Brain pericyte (primary cell): ENCODE measurements around the gene FOXP1.

Source experiments
- DNase-seq: peaks from one replicate; pipeline ENCODE4 v3.0.0-alpha.2; 2012; ENCODE audit warnings: low read depth, low spot score

Gene FOXP1

DNA sequence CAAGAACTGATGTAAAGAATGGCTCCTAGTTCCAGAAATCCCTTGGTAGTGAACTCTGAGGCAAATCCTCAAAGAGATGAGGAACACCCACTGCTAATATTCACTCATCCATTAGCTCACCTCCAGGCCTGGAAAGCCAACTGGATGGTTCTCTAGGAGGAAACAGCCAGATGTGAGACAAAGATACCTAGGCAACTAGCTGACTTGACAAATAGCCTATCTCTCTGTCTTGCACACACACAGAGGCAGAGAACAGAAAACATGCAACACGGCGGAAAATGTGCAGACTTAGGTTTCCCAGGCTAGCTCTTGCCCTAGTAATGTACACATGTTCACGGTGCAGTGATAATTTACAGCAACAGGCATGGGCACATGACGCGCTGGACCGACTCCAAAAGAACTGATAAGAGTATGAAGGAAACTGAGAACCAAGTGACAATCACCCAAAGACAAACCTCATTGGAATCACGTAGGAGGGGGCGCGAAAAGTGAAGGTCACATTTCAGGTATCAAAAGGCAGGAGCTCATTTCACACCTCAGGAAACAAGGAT lies 318.1 kb downstream of the FOXP1 start:
- no peak for DNase-seq

DNA sequence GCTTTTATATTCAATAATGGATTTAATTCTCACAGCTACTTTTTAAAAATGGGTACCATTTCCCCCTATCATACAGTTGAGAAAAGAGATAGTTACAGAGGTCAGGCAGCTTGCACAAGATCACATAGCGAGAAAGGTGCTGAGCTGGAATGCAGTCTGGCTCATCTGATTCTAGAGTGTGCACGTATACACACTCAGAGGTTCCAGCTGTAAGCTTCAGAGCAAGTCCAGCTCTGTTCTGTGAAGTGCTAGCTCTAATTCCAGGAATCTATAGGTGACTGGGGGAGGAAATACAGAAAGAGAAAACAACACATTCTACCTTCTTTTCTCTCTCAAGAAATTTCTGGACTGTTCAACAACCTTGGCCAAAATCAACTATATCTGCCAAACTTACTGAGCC lies 318.7 kb downstream of the FOXP1 start:
- DNase-seq = no peak

DNA sequence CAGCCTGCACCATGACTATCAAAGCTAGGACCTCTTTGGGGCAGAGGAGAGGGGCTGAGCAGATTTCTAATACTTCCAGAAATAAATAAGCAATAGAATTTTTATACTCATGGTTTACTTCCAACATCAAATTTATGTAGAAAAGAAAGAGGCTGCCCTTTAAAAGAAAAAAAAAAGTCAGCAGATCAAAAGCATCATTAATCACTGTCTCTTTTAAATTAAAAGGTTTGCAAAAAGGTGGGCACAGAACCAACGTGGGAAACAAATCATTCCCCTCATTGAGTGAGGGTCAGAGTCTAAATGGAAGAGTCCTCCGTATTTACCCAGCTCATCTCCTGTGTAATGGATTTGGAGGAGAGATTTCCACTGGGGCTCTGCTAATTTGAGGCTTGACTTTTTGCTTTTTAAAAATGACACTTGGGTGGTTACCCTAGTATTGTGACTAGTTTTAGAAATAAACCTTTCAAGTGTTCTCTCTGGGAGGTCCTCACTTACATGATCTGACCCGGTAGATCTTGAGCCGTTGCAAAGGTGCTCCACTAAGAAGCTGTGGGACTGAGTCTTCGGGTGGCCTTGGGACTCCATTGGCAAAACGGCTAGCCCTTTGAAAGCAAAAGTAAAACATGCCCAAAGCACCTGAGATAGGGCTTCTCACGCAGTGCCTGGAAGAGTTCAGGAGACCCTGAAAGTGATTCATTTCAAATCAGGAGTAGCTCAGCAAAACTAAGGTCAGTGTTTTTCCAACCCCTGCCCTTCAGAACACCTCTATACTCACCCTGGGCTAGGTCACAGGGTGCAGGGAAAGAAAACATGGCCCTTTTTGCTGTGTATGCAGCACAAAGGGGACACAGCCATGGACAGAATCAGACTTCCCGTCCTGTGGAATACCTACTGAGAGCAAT lies 320.9 kb downstream of the FOXP1 start:
- no peak for DNase-seq

DNA sequence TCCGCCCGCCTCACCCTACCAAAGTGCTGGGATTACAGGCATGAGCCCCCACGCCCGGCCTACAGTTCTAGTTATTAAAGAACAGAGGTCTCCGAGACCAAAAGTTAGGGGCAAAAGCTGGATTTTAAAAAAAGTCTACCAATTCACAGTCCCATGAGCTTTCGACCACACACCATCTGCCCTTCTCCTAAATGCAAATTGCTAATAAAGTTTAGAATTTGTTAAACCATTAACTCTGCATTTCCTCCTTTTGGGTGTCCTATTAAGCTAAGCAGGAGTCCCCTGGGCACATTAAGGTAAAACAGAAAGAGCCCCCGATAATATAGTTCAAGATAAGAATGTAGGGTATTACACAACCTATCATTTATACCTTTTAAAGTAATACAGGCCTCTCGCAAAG lies 322.7 kb downstream of the FOXP1 start:
- DNase-seq = no peak

DNA sequence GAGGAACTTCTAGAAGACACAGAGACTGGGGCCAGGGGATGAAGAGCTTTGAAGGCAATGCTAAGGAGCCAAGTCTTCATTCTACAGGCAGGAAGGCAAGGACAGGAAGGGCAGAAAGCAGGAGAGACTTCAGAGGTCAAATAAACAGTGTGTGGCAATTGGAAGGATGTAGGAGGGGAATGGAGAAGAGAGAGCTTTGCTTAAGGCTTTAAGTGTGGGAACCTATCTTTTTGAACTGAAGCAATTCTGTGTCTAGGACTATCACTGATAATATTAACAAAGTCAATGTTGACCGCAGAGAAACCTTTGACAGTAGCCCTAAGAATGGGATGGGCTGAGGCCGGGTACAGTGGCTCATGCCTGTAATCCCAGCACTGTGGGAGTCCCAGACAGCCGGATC lies 325.0 kb downstream of the FOXP1 start:
- no peak for DNase-seq

DNA sequence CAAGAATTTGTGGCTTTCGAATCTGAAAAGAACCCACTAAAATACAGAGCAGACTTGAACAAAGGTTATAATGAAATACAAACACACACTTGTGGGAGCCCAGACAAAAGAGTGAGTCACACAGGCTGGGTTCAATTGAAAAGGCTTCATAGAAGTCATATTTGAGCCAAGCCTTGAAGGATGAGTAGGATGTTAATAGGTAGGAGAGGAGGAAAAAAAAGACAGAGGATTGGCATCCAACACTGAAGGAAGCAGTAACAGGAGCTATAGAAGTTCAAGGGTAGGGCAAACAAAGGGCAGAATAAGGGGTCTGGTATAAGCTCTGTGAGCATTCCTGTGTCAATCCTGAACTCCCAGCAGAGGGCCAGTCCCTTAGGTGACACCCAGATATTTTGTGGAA lies 325.4 kb downstream of the FOXP1 start:
- no peak for DNase-seq

DNA sequence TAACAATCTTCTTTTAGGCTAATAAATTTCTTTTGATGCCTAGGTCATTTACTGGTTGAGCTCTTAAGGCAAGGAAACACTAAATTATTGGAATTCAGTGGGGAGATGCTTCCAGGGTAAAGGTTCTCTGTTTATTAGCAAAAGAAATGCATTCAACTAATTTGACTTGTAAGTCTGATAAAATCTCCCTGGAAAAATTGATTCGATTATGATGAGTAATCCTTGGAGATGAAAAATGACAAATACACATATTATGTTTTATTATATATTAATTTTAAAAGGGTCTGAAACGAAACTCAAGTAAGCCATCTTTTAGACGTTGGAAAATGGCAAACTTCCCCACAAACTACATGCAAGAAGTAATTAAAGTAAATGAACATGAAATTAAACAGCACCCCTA lies 328.0 kb downstream of the FOXP1 start:
- no peak for DNase-seq

DNA sequence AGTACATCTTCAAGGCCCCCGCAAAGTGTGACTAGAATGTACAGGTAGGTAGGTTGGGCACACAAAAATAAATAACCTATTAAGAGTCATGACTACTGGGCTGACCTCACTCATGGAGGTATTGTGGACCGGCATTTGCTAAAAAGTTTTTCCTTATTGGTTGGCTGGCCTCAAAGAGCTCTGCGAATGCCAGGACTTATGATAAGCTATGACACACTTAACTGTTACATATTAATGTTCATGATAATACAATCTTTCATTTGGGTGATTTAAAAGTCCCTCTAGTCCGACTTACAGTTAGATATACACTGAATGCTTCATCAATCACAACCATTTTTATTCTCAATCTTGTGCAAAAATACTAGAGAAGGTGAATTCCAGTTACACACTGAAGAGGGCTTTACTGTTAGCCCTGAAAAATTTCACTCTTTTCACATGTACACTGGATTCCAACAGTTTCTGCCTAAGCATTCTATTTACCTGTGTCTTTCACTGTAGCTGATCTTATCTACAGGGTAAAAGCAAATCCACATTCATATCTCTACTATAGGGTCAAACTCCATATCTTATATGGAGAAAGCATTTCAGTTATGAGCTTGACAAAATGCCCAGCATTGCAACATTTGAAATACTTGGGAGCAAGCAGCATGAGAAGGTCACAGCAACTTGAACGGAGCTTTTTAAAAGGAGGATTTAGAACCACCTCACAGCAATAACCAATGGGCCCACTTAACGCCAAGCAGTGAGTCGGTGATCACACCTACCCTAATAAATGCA lies 329.1 kb downstream of the FOXP1 start:
- DNase-seq = no peak

DNA sequence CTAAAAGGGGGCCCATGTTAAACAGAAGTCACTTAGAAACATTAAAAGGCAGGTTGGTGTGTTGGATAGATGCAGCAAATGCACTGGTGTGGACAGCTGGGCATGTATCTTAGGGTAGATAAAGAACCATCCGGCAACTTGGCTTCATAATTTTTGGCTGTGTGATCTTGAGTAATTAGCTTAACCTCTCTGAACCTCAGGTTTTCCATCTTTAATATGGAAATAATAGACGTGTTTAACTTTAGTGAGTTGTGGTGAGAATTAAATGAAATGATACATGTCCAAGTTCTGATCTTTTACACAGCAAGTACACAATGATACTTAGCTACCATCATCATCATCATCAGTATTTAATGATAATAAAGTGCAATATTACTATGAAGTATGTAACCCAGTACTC lies 330.4 kb downstream of the FOXP1 start:
- DNase-seq = no peak

DNA sequence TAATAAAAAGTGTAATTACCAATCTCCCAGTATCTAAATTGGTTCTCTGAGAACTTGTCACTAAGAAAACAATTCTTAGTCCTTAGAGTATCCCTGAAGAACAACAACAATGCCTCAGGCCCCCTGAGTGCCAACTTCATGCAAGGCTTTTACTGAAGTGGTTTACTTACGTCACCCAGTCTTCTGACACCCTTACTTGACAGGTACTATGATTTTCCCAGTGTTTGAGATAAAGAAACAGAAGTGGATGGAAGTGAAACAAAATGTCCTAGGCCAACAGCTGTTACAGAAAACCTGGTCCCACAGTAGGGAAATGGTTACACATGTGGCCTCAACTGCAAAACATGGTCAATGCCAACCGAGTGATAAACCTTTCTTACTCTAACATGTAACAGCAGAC lies 331.1 kb downstream of the FOXP1 start:
- DNase-seq = no peak

DNA sequence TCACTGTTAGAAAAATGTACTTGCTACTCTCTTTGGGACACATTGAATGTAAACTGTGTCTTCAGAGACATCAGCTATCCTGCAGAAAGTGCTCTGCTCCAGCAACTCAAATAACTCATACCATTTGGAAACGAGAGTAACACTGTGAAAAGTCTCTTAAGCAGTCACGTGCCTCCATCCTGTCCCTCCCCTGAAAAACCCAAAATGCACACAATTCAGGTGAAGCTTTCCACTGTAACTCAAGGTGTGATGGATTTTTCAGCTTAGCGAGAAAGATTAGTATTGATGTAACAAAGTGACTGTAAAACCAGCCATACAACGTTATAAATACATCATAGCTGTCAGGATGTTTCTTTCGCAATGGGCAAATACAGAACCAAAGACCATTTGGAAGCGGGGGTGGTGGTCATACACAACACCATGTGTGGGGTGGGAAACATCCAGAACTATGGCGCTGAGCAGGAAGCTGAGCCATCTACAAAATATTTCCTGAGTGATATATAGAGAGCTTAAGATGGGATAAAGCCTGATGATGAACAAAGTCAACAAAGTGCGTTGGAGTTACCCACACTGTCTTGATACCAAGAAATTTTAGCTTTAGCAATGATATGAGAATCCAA lies 332.3 kb downstream of the FOXP1 start:
- DNase-seq = no peak

DNA sequence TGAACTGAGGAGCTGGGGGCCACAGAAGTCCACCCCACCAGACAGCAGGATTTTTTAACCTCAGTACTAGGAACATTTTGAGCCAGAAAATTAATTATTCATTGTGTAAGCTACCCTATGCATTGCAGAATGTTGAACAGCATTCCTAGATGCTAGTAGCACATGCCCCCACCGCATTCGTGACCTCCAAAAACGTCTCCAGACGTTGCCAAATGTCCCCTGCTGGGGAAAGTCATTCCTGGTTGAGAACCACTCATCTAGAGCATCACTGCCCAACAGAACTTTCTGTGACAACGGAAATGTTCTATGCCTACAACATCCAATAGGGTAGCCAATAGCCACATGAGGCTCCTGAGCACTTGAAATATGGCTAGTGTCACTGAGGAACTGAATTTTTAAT lies 333.5 kb downstream of the FOXP1 start:
- DNase-seq = no peak

DNA sequence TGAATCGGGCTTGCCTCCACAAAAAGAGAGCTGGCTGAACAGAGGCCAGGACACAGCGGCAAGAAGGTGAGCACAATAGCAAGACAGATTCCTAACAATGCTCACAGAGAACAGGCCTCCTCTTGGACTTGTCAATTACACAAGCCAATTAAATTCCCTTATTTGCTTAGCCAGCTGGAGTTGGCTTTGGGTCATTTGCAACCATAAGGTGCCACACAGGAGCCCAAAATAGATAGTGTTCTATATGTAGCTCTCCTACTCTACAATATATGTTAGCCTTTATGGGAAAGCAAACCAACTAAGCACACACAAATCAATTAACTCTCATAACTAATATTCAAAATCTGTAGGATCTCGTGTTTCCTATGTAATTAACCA lies 335.6 kb downstream of the FOXP1 start:
- no peak for DNase-seq

DNA sequence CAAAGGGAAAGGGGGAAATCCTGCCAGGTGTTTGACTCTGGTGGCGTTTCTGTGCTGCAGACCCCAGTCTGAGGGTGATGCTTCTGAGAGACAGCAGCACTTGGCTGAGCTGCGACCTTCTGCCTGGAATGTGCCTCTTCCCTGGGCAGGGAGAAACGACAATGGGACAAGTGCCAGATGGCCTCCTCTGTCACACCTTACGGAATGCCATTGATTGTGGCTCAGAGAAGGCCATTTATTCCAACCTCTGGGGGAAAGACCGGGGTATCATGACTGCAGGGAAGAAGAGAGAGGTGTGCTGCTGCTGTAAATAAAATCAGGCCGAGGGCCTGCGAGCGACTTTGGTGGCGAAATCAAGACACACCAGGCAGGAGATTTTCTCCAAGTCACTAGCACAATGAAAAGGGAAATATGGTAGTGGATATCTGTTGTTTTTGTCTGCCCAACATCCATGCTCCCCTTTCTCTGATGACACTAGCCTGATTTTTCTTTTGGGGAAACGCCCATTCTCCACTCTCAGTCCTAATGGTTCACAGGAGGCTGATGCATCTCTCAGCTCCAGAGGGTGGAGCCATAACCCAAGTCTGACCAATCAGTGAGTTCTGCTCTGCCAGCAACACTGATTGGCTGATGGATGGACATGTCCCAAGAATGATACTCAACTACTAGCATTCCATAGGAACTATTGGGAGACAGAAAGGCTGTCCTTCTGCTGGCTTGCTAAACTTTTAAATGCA lies 336.1 kb downstream of the FOXP1 start:
- DNase-seq = no peak

DNA sequence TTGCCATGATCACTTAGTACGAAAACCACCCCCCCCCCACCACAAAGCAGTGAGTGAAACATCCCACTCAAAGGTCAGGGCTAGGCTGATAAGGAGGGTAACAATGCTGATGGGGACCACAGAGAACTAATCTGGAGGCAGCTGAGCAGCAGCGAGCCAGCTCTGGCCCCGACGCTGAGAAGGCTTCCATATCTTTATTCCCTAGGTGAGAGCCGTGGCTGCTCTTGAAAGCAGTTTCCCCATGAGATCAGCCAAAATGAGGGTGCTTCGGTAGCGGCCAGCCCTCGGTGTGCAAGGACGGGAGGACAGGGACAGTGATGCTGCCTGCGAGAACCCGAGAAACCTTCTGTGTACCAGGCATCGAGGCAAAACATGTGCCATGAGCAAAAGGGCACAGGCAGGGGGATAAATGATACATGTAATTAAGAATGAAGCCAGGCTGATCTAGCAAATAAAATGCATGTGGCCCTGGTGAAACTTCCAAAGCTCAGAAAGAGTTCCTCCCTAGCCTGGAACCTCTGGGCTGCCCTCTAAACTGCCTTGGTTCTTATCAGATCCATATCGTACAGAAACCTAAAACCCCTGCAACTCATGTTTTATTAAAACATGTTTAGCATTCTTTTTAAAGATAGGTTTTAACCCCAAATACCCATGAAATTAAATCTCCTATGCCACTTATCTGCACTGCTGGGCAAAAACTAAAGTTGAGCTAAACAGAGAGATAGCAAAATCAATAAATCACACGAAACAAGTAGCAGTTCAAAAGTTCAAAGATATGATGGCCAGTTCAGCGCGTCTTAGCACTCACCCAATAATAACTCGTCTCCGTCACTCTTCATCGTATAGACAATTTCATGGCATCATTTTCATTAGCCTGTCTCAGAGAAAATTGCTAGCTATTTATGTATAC lies 337.3 kb downstream of the FOXP1 start:
- no peak for DNase-seq

DNA sequence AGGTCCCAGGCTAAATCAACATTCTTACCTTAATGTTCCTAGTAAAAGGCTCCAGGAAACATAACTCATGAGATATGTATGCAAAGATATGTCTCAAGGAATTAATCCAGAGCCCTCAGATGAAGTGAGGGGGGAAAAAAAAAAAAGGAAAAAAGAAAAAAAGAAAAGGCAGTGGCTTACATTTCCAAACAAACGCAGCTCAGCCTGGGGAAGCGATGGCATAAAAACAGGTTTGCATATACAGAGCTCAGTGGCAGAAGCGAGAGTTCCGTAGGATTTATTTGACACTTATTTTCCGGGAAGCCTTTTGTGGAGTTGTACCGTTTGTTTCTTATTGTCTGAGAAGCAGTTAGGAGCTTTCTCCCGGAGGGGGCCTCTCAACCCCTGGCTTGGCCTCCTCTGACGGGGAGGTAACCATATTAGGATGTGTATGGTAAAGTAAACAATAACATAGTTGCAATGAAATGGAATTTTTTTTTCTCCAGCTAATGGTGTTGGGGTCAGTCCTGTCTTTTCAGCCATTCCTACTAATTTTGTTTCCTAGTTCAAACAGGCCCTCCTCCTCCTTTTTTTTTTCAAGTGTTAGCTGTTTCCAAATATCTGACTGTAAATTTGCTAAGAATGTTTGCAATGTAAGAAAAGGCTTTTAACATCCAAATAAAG lies 338.6 kb downstream of the FOXP1 start:
- no peak for DNase-seq

DNA sequence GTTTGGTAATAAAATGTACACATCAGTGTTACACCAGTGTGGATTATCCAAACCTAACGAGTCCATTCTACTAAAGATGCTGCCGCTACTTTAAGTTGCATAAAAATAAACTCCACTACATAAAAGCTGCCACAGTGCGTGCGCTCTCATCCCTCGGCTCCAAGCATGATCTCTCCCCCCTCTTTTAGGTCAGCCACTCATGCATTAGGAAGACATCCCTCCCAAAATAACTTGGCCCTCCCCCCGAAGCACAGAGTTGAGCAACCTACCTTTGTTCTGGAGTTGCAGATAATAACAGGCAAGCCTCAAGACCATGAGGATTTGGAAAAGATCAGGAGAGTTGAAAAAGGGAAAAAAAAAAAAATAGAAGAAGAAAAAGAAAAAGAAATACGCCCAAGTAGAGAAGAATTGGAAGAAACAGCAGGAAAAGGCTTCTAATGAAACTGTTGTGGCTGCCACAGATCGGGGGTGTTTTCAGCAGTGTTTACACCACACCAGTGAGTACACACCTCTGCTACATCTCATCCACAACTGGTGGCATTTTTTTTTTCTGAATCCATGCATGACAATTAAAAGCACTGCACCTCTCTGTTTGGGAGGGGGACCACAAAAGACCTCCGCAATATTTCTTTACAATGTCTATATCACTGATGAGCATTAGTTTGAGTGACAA lies 339.2 kb downstream of the FOXP1 start:
- no peak for DNase-seq

DNA sequence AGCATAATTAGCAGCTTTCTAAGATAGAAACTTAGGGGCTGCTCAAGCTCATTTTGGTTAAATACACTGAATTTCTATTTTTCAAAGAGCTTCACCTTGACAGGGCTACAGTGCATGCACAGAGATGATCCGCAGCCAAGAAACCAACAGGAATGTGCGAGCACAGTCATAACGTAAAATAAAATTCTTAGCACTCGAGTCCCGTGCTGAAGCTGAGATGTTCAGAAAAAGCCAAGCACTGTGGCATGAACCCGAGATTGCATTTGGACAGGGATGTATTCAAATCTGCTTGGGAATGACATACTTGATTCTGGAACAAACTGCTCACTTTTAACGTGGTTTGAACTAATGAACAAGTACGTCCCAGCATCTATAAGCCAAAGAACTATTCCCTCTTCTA lies 340.3 kb downstream of the FOXP1 start:
- no peak for DNase-seq

DNA sequence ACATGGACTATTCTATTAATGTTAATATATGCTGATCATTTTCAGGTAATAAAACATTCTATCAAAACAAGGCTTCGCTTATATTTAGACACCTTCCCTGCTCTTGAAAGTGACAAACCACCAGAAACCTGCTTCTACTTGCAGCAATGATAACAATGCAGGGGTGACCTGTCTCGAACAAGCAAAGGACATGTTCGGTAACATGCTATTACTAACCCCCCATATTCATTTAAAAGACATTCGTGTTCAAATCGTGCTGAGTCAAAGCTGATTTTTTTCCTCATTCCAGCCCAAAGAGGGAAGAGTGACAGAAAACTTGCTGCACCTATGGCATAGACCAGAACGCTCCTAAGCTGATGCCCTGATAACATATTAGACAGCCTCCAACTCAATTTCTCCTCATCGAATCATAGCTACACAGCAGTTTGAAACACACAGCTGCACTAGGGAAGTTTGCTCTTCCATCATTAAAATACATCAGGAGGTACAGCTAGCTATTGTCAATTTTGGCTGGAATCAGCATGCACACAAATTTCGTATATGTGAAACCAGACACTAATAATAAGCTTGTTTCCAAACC lies 341.5 kb downstream of the FOXP1 start:
- no peak for DNase-seq
